Thyroid gland (tissue), 4 donors: ENCODE data around the gene NRN1L. TPM values are rescaled to one million over a fixed set of nuclear protein-coding genes. Genes with fewer than 3 reads are reported as not detected.
A peak's percentile ranks its signal among the peaks of the same experiment; 100 is the strongest.

Experiments used
- DNase-seq, 2 donors: peaks; one replicate each; pipeline ENCODE4 v3.0.0-alpha.2; 2019
- H3K27ac ChIP-seq, 3 donors: fragments of 200-600 bp; sonication (generic); 1 replicate in 2 of 3; 2 replicates in 1 of 3; pipeline ENCODE4 v1.5.1; 2016 to 2019; ENCODE audit warnings: mild to moderate bottlenecking in 1 of 3, moderate library complexity in 1 of 3
- H3K27me3 ChIP-seq: fragments of 200-600 bp; sonication (generic); one replicate; pipeline ENCODE4 v1.5.1; 2019
- H3K36me3 ChIP-seq, 2 donors: fragments of 200-600 bp; sonication (generic); one replicate each; pipeline ENCODE4 v1.5.1; 2016 to 2019
- H3K4me1 ChIP-seq, 2 donors: fragments of 200-600 bp; sonication (generic); one replicate each; pipeline ENCODE4 v1.5.1; 2017 to 2019
- H3K4me3 ChIP-seq, 3 donors: fragments of 200-600 bp; sonication (generic); replicated peaks in 1 of 3; 1 replicate in 2 of 3; 2 replicates in 1 of 3; pipeline ENCODE4 v1.5.1; 2016; ENCODE audit warnings: mild to moderate bottlenecking in 1 of 3
- H3K9me3 ChIP-seq: fragments of 200-600 bp; sonication (generic); one replicate; pipeline ENCODE4 v1.5.1; 2017
- POLR2A ChIP-seq, 2 donors: fragments of 450-650 bp; IDR thresholded peaks; one replicate each; pipeline ENCODE4 v1.6.1; 2017; ENCODE audit warnings: antibody characterized with exemption in 2 of 2, mild to moderate bottlenecking in 2 of 2, moderate library complexity in 1 of 2
- WGBS, 2 donors: methylation state at CpG; one replicate each; pipeline ENCODE4 v1.1.5; 2017; 5-methylcytosine and 5-hydroxymethylcytosine counted together
- intact Hi-C: fragments of 100-400 bp; cut with DNase I; formaldehyde crosslinking; loops from one replicate; pipeline ENCODE4 v1.15.1; 2023
- total RNA-seq, 4 donors: library from RNA; depleted of rRNA; stranded (reverse); fragments of >200 nt; gene quantifications; one replicate each; pipeline ENCODE4 v1.2.3, GENCODE V29; 2016
- TF ChIP-seq, protein P1 (sequence below), 6 experiments: fragments of 200-600 bp in 3 of 6; fragments of 450-650 bp in 3 of 6; sonication (generic) in 3 of 6; IDR thresholded peaks; one replicate each; pipeline ENCODE4 v1.5.1; 2016 to 2019; ENCODE audit warnings: antibody characterized with exemption in 6 of 6, mild to moderate bottlenecking in 2 of 6, inconsistent platforms in 1 of 6, moderate library complexity in 1 of 6

NRN1L gene
- total RNA-seq, 4 donors from 2014 or later, result 2.0 TPM; not detected in 3

DNA sequence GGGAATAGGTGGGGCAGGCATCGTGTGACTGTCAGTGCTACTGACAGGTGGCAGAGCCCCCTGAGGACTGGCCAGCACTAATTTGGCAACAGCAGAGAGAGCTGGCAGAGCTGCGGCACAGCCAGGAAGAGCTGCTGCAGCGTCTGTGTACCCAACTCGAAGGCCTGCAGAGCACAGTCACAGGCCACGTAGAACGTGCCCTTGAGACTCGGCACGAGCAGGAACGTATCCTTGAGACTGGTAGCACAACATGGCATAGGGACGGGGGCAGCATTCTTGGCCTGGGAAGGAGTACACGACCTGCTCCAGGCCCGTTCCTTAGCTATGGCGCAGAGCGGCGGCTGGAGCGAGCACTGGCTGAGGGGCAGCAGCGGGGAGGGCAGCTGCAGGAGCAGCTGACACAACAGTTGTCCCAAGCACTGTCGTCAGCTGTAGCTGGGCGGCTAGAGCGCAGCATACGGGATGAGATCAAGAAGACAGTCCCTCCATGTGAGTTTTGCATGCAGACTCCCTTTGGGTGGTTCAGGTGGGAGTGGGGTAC is 3.0 kb upstream of the NRN1L start:
- H3K4me3 ChIP-seq, result no peak overlapping the region
- H3K27me3 ChIP-seq, result no peaks in the 10 kb centered on the region
- intact Hi-C loops, result loop anchor here (5.0 kb wide), 2 partner anchors 46 to 161 kb away; no protein-coding TSS in a partner anchor
- no peak for DNase-seq
- H3K27ac ChIP-seq, result no peak overlapping the region
- no peaks in the 10 kb centered on the region for H3K9me3 ChIP-seq
- TF ChIP-seq, protein P1, sequence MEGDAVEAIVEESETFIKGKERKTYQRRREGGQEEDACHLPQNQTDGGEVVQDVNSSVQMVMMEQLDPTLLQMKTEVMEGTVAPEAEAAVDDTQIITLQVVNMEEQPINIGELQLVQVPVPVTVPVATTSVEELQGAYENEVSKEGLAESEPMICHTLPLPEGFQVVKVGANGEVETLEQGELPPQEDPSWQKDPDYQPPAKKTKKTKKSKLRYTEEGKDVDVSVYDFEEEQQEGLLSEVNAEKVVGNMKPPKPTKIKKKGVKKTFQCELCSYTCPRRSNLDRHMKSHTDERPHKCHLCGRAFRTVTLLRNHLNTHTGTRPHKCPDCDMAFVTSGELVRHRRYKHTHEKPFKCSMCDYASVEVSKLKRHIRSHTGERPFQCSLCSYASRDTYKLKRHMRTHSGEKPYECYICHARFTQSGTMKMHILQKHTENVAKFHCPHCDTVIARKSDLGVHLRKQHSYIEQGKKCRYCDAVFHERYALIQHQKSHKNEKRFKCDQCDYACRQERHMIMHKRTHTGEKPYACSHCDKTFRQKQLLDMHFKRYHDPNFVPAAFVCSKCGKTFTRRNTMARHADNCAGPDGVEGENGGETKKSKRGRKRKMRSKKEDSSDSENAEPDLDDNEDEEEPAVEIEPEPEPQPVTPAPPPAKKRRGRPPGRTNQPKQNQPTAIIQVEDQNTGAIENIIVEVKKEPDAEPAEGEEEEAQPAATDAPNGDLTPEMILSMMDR (IDR thresholded peaks at IDR 0.05), result no peak
- no peak for TF ChIP-seq POLR2A (IDR thresholded peaks at IDR 0.05)
- H3K36me3 ChIP-seq, result peaks cover 58 to 77% of the 10 kb centered on the region in 2 donors
- WGBS, 2 donors, result 94 to 95% methylated on average over 13 to 20 of the region's 21 CpGs
- H3K4me1 ChIP-seq, result peaks cover 0 to 4% of the 10 kb centered on the region in 2 donors

- Histone ChIP-seq H3K9me3 (no peaks in the 10 kb centered on the region), H3K27ac (no peak overlapping the region), H3K27me3 (no peaks in the 10 kb centered on the region), H3K36me3 (peaks cover 50 to 69% of the 10 kb centered on the region in 2 donors), H3K4me1 (peaks cover 0 to 4% of the 10 kb centered on the region in 2 donors), H3K4me3 (no peak overlapping the region)
- DNase-seq, result no peak
- WGBS, 2 donors, result 85 to 86% methylated on average over 15 to 17 of the region's 18 CpGs
- intact Hi-C loops, result loop anchor here (5.0 kb wide), 2 partner anchors 45 to 160 kb away; no protein-coding TSS in a partner anchor
- TF ChIP-seq, protein P1 (IDR thresholded peaks at IDR 0.05), result no peak
- no peak for TF ChIP-seq POLR2A (IDR thresholded peaks at IDR 0.05)
Measured at GRCh38 chr16:67882374-67883145, 2.1 kb upstream of the NRN1L start.

DNA sequence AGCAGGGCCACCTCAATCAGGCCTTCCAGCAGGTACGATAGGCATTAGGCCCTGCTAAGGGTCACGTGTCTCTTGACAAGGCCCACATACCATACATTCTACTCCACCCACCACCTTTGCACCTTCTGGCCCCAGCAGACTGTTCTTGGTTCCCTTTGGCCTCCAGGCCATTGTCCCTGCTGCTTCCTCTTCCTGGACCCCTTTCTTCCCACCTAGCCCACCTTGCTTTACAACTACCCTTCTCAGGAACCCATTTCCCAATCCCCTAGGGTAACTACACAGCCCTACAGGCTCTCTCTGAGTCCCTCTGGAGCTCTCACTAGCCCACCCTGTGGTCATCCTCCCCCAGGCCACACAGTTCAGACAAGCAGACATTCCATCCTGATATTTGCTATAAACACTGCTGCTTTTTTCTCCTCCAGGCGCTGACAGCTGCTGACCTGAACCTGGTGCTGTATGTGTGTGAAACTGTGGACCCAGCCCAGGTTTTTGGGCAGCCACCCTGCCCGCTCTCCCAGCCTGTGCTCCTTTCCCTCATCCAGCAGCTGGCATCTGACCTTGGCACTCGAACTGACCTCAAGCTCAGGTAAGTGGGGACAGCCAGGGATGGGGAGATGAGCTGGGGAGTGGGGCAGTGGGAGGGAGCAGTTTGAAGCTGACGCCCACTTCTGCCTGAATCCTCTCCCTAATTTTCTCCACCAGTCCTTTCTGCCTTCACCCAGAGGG is 1.4 kb upstream of the NRN1L start:
- peaks cover 0 to 4% of the 10 kb centered on the region in 2 donors for H3K4me1 ChIP-seq
- TF ChIP-seq, protein P1 (IDR thresholded peaks at IDR 0.05), result peak in 1 of 6 experiments; percentile 88
- TF ChIP-seq POLR2A (IDR thresholded peaks at IDR 0.05), result no peak
- peaks cover 43 to 61% of the 10 kb centered on the region in 2 donors for H3K36me3 ChIP-seq
- H3K9me3 ChIP-seq, result no peaks in the 10 kb centered on the region
- WGBS, 2 donors, result 77 to 83% methylated on average over 6 of the region's 6 CpGs
- DNase-seq, result no peak
- H3K4me3 ChIP-seq, result no peak overlapping the region
- H3K27ac ChIP-seq, result no peak overlapping the region
- intact Hi-C loops, result loop anchor here (5.0 kb wide), 2 partner anchors 44 to 159 kb away; no protein-coding TSS in a partner anchor
- no peaks in the 10 kb centered on the region for H3K27me3 ChIP-seq

DNA sequence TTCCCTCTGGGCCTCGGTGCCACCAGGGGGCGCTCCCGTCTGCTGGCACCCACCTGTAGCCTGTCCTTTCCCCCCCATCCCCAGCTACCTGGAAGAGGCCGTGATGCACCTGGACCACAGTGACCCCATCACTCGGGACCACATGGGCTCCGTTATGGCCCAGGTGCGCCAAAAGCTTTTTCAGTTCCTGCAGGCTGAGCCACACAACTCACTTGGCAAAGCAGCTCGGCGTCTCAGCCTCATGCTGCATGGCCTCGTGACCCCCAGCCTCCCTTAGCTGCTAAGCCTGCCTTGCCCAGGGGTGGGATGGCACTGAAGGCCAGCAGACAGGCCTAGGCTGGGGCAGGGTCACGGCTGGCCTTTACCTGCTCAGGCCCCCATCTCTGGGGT is 818 bp upstream of the NRN1L start:
- Histone ChIP-seq H3K27ac (no peak overlapping the region), H3K4me3 (no peak overlapping the region), H3K27me3 (no peaks in the 10 kb centered on the region), H3K36me3 (peaks cover 37 to 56% of the 10 kb centered on the region in 2 donors), H3K4me1 (peaks cover 0 to 4% of the 10 kb centered on the region in 2 donors), H3K9me3 (no peaks in the 10 kb centered on the region)
- WGBS, 2 donors, result 60 to 65% methylated on average over 9 to 11 of the region's 11 CpGs
- TF ChIP-seq, protein P1 (IDR thresholded peaks at IDR 0.05), result peak; percentile 8 to 87 (median 80)
- TF ChIP-seq POLR2A (IDR thresholded peaks at IDR 0.05), result no peak
- peak; percentile 73 to 74 for DNase-seq
- intact Hi-C loops, result loop anchor here (5.0 kb wide), 2 partner anchors 43 to 158 kb away; no protein-coding TSS in a partner anchor
